Spleen (tissue), 11 donors: ENCODE measurements around the gene ZYG11B. TPM values are rescaled to one million over a fixed set of nuclear protein-coding genes. Genes with fewer than 3 reads are reported as not detected.
"Not testable (repeated sequence)": the region's sequence is repeated elsewhere in the genome, so short reads cannot be mapped to it uniquely, and the experiment has no call there.

Experiments
- DNase-seq: peaks from one replicate; pipeline ENCODE4 v3.0.0-alpha.2; 2020
- H3K27ac ChIP-seq, 8 donors: fragments of 200-600 bp; sonication (generic) in 7 of 8; 1 replicate in 4 of 8; 2 replicates in 4 of 8; pipeline versions ENCODE4 v1.5.0 to v1.8.0; 2016 to 2021; ENCODE audit warnings: inconsistent platforms in 4 of 8, mild to moderate bottlenecking in 4 of 8, moderate library complexity in 1 of 8
- H3K27me3 ChIP-seq, 7 donors: fragments of 200-600 bp; sonication (generic) in 6 of 7; replicated peaks in 1 of 7; 1 replicate in 4 of 7; 2 replicates in 3 of 7; pipeline versions ENCODE4 v1.5.0 to v1.8.0; 2016 to 2021; ENCODE audit warnings: inconsistent platforms in 3 of 7, mild to moderate bottlenecking in 1 of 7
- H3K36me3 ChIP-seq, 6 donors: fragments of 200-600 bp; sonication (generic) in 5 of 6; 1 replicate in 4 of 6; 2 replicates in 2 of 6; pipeline versions ENCODE4 v1.5.0 to v1.8.0; 2016 to 2021; ENCODE audit warnings: inconsistent platforms in 2 of 6
- H3K4me1 ChIP-seq, 6 donors: fragments of 200-600 bp; sonication (generic) in 5 of 6; 1 replicate in 3 of 6; 2 replicates in 3 of 6; pipeline versions ENCODE4 v1.5.0 to v1.8.0; 2016 to 2021; ENCODE audit warnings: inconsistent platforms in 3 of 6
- H3K4me3 ChIP-seq, 8 donors: fragments of 200-600 bp; sonication (generic) in 7 of 8; 1 replicate in 4 of 8; 2 replicates in 4 of 8; pipeline versions ENCODE4 v1.5.0 to v1.8.0; 2016 to 2021; ENCODE audit warnings: inconsistent platforms in 4 of 8, mild to moderate bottlenecking in 4 of 8, moderate library complexity in 2 of 8
- H3K9me3 ChIP-seq, 8 donors: fragments of 200-600 bp; sonication (generic) in 7 of 8; 1 replicate in 4 of 8; 2 replicates in 4 of 8; pipeline versions ENCODE4 v1.5.0 to v1.8.0; 2016 to 2021; ENCODE audit warnings: inconsistent platforms in 4 of 8
- POLR2A ChIP-seq, 3 donors: fragments of 450-650 bp; IDR thresholded peaks; one replicate each; pipeline ENCODE4 v1.5.1; 2017; ENCODE audit warnings: antibody characterized with exemption in 3 of 3, mild to moderate bottlenecking in 1 of 3
- POLR2AphosphoS5 ChIP-seq, 3 donors: sonication (generic); formaldehyde crosslinking; IDR thresholded peaks; one replicate each; pipeline ENCODE4 v1.5.1; 2017; ENCODE audit warnings: antibody characterized with exemption in 3 of 3
- WGBS, 5 donors: extraction: QIAGEN DNeasy Blood & Tissue Kit in 3 of 5; methylation state at CpG; one replicate each; pipeline versions ENCODE4 v1.1.5 to v1.1.7; 2013 to 2018; 5-methylcytosine and 5-hydroxymethylcytosine counted together
- intact Hi-C: fragments of 100-400 bp; cut with DNase I; formaldehyde crosslinking; loops from one replicate; pipeline ENCODE4 v1.15.0; 2023; ENCODE audit warnings: low total_unique reads
- polyA plus RNA-seq, 3 donors: library from polyadenylated mRNA; stranded (reverse); fragments of 200-250 nt; gene quantifications; one replicate each; pipeline ENCODE4 v1.2.1, GENCODE V29; 2013
- total RNA-seq, 7 donors: library from RNA; depleted of rRNA in 3 of 7; stranded (reverse); fragments of >200 nt in 3 of 7; fragmentation: NEBNext Ultra II Directional in 4 of 7; extraction: Animal tissue kit (Norgen Biotek cat#: 25700) in 4 of 7; gene quantifications; one replicate each; pipeline versions ENCODE4 v1.1.0 to v1.2.1, GENCODE V29; 2016 to 2021
- TF ChIP-seq, protein P1 (sequence below), 11 experiments: fragments of 200-600 bp in 7 of 11; fragments of 450-650 bp in 4 of 11; sonication (generic) in 4 of 11; IDR thresholded peaks in 8 of 11; conservative IDR thresholded peaks in 3 of 11; 1 replicate in 7 of 11; 2 replicates in 4 of 11; pipeline versions ENCODE4 v1.4.0 to v1.8.0; 2016 to 2021; ENCODE audit warnings: antibody characterized with exemption in 11 of 11, inconsistent platforms in 4 of 11, mild to moderate bottlenecking in 1 of 11
- donor health status: healthy with polysubstance abuse.
- donor health status: DM: no; HTN: no; CAD: no; lungs with moderate emphysema.
- donor health status: DM: no; HTN: no; CAD: no.
- donor health status: Bipolar disorder and iron deficiency.
- donor health status: healthy.
- donor health status: DM: no; HTN: no; CAD: no.
- donor health status: DM: yes; HTN: yes; CAD: no.

The ZYG11B gene
- total and polyA plus RNA-seq, 10 donors: 3.0 to 35.5 (median 21.9) TPM

DNA sequence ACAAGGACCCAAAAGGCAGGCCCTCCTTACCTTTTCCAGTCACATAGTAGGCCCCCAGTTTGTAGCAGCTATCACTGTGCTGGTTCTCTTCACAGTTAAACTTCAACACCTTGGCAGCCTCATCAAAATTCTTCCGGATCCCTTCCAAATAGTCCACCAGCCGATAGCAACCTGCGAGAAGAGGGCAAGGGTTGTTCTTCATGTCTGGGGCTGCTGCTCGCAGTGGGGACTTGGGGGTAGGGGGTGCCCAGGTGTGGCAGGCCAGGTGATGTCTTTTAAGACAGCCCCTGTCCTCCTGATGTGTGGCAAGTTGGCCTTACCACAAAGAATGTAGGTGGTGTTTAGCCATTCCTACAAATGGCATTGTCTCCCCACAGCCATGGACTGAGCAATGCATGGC lies 33.6 kb upstream of the ZYG11B start:
- H3K4me1 ChIP-seq: peaks cover 7 to 14% (median 9%) of the 10 kb centered on the region in 6 donors
- no peaks in the 10 kb centered on the region for H3K9me3 ChIP-seq
- no peak overlapping the region for H3K27ac ChIP-seq
- TF ChIP-seq POLR2A (IDR thresholded peaks at IDR 0.05) (no peak), POLR2AphosphoS5 (IDR thresholded peaks at IDR 0.05) (no peak)
- TF ChIP-seq, protein P1, sequence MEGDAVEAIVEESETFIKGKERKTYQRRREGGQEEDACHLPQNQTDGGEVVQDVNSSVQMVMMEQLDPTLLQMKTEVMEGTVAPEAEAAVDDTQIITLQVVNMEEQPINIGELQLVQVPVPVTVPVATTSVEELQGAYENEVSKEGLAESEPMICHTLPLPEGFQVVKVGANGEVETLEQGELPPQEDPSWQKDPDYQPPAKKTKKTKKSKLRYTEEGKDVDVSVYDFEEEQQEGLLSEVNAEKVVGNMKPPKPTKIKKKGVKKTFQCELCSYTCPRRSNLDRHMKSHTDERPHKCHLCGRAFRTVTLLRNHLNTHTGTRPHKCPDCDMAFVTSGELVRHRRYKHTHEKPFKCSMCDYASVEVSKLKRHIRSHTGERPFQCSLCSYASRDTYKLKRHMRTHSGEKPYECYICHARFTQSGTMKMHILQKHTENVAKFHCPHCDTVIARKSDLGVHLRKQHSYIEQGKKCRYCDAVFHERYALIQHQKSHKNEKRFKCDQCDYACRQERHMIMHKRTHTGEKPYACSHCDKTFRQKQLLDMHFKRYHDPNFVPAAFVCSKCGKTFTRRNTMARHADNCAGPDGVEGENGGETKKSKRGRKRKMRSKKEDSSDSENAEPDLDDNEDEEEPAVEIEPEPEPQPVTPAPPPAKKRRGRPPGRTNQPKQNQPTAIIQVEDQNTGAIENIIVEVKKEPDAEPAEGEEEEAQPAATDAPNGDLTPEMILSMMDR (IDR thresholded peaks at IDR 0.05 in 8 of 11, conservative IDR thresholded peaks at IDR 0.05 in 3 of 11): no peak
- WGBS, 5 donors: 96 to 98% (median 98%) methylated on average over 4 of the region's 4 CpGs
- no peak for DNase-seq
- peaks cover 6 to 51% (median 29%) of the 10 kb centered on the region in 6 donors for H3K36me3 ChIP-seq
- H3K27me3 ChIP-seq: no peaks in the 10 kb centered on the region
- intact Hi-C loops: no loop called here
- no peak overlapping the region for H3K4me3 ChIP-seq

DNA sequence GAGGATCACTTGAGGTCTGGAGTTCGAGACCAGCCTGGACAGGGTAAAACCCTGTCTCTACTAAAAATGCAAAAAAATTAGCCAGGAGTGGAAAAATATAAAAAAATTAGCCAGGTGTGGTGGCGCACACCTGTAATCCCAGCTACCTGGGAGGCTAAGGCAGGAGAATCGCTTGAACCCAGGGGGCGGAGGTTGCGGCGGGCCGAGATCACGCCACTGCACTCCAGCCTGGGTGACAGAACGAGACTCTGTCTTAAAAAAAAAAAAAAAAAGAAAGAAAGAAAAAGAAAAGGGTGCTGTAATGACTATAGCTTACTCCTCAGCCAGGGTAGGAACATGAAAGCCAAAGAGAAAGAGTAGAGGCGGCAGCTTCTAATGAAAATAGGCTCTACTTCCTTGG lies 32.9 kb upstream of the ZYG11B start:
- DNase-seq, intact Hi-C loops: not testable (repeated sequence)

GRCh38 chr1:52693843-52694242 lies 32.4 kb upstream of the ZYG11B start:
- TF ChIP-seq POLR2AphosphoS5 (IDR thresholded peaks at IDR 0.05) (no peak), POLR2A (IDR thresholded peaks at IDR 0.05) (no peak)
- TF ChIP-seq, protein P1 (IDR thresholded peaks at IDR 0.05 in 8 of 11, conservative IDR thresholded peaks at IDR 0.05 in 3 of 11): no peak
- intact Hi-C loops: no loop called here
- Histone ChIP-seq H3K9me3 (no peaks in the 10 kb centered on the region), H3K4me3 (no peak overlapping the region), H3K27me3 (no peaks in the 10 kb centered on the region), H3K4me1 (peaks cover 7 to 23% (median 17%) of the 10 kb centered on the region in 6 donors), H3K27ac (no peak overlapping the region), H3K36me3 (peaks cover 6 to 42% (median 21%) of the 10 kb centered on the region in 6 donors)
- no peak for DNase-seq
- WGBS, 5 donors: 90 to 100% (median 91%) methylated on average over 1 of the region's 1 CpG

More for the DNA sequence above, 32.9 kb upstream of the ZYG11B start:
- H3K27ac ChIP-seq, H3K27me3 ChIP-seq, H3K9me3 ChIP-seq, H3K4me3 ChIP-seq: not testable (repeated sequence)
- peaks cover 7 to 18% (median 12%) of the 10 kb centered on the region in 6 donors for H3K4me1 ChIP-seq
- H3K36me3 ChIP-seq: peaks cover 6 to 44% (median 23%) of the 10 kb centered on the region in 6 donors
- 82 to 96% (median 95%) methylated on average over 10 of the region's 10 CpGs for whole genome bisulfite sequencing, 5 donors

DNA sequence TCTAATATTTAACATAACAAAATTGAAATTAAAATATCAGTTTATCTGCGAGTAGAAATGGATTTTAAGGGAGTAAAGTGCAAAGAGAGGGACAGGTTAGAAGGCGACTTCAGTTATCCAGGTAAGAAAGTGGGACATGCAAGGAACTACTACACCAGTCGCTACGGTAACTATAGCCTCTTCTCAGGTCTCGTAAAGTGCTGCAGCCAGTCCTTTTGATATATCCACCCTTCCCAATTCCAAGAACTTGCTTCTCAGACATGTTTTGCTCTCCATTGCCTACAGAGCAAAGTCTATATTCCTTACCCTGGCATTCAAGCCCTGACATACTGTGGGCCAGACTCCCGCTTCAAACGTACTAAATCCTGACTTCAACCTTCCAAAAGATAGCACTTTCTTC lies 30.6 kb upstream of the ZYG11B start:
- intact Hi-C loops: no loop called here
- DNase-seq: no peak
- TF ChIP-seq POLR2AphosphoS5 (IDR thresholded peaks at IDR 0.05): no peak
- no peak for TF ChIP-seq POLR2A (IDR thresholded peaks at IDR 0.05)
- TF ChIP-seq, protein P1 (IDR thresholded peaks at IDR 0.05 in 8 of 11, conservative IDR thresholded peaks at IDR 0.05 in 3 of 11): no peak
- Histone ChIP-seq H3K27ac (no peak overlapping the region), H3K4me1 (peaks cover 7 to 27% (median 17%) of the 10 kb centered on the region in 6 donors), H3K9me3 (no peaks in the 10 kb centered on the region), H3K36me3 (peaks cover 6 to 28% (median 19%) of the 10 kb centered on the region in 6 donors), H3K27me3 (no peaks in the 10 kb centered on the region), H3K4me3 (no peak overlapping the region)
- 94 to 98% (median 96%) methylated on average over 7 of the region's 7 CpGs for WGBS, 5 donors
